HG03196 (cell line): ENCODE data around the gene ACVR1.
"Not testable (repeated sequence)": the region's sequence is repeated elsewhere in the genome, so short reads cannot be mapped to it uniquely, and the experiment has no call there.

ENCODE experiments used
- ATAC-seq: cut with Tn5 transposase; IDR thresholded peaks from one replicate; pipeline ENCODE4 v1.9.1; 2021; ENCODE audit not compliant: unreplicated experiment

Gene ACVR1

GRCh38 chr2:157725846-157726245 is 150.3 kb downstream of the ACVR1 start:
- no peak for ATAC-seq

- ATAC-seq: no peak
Observed at GRCh38 chr2:157722580-157723234, 153.4 kb downstream of the ACVR1 start.

- ATAC-seq: no peak
Observed at GRCh38 chr2:157720504-157720903, 155.6 kb downstream of the ACVR1 start.

- not testable (repeated sequence) for ATAC-seq
Observed at GRCh38 chr2:157704653-157705052, 171.5 kb downstream of the ACVR1 start.

GRCh38 chr2:157704148-157704547 is 172.0 kb downstream of the ACVR1 start:
- not testable (repeated sequence) for ATAC-seq

- no peak for ATAC-seq
Observed at GRCh38 chr2:157699806-157700205, 176.3 kb downstream of the ACVR1 start.

GRCh38 chr2:157699009-157699408 is 177.1 kb downstream of the ACVR1 start:
- no peak for ATAC-seq

GRCh38 chr2:157698430-157698829 is 177.7 kb downstream of the ACVR1 start:
- ATAC-seq: no peak

- no peak for ATAC-seq
Observed at GRCh38 chr2:157696036-157696435, 180.1 kb downstream of the ACVR1 start.

- ATAC-seq: no peak
Observed at GRCh38 chr2:157692768-157693167, 183.4 kb downstream of the ACVR1 start.

- no peak for ATAC-seq
Observed at GRCh38 chr2:157691695-157692094, 184.4 kb downstream of the ACVR1 start.

GRCh38 chr2:157691131-157691530 is 185.0 kb downstream of the ACVR1 start:
- ATAC-seq: no peak
